CD4-positive, alpha-beta memory T cell (primary cell): Measurements from ENCODE around the gene MAP2K5. TPM values are rescaled to one million over a fixed set of nuclear protein-coding genes. Genes with fewer than 3 reads are reported as not detected.

Source experiments
- CTCF ChIA-PET: fragments of 350-600 bp; sonication (Branson Sonifier 250); formaldehyde crosslinking; loops from one replicate; lab custom pipeline; 2021; ENCODE audit warnings: inconsistent platforms; ENCODE audit not compliant: partially characterized antibody; lab: Charles Lee
- POLR2A ChIA-PET: fragments of 350-600 bp; sonication (Branson Sonifier 250); formaldehyde crosslinking; loops from one replicate; lab custom pipeline; 2021; ENCODE audit not compliant: partially characterized antibody; lab: Charles Lee
- DNase-seq, 5 donors: peaks; one replicate each; pipeline versions ENCODE4 v3.0.0 to v3.0.0-alpha.2; 2020 to 2022; ENCODE audit warnings: mixed read lengths in 1 of 5
- H3K27ac ChIP-seq: one replicate; pipeline ENCODE4 v1.7.0; 2013; ENCODE audit warnings: low read depth, low read length
- H3K27me3 ChIP-seq: 2 replicates; pipeline ENCODE4 v1.7.0; 2013; ENCODE audit warnings: mild to moderate bottlenecking, low read length, moderate library complexity; ENCODE audit not compliant: insufficient read depth
- H3K36me3 ChIP-seq: 2 replicates; pipeline ENCODE4 v1.7.0; 2013; ENCODE audit warnings: mild to moderate bottlenecking, low read length, moderate library complexity; ENCODE audit not compliant: insufficient read depth
- H3K4me1 ChIP-seq: 2 replicates; pipeline ENCODE4 v1.7.0; 2013; ENCODE audit warnings: mild to moderate bottlenecking, low read length, moderate library complexity; ENCODE audit not compliant: insufficient read depth
- H3K4me3 ChIP-seq, 2 donors: one replicate each; pipeline ENCODE4 v1.7.0; 2013; ENCODE audit warnings: low read length in 2 of 2, mild to moderate bottlenecking in 1 of 2
- H3K9me3 ChIP-seq, 2 donors: one replicate each; pipeline ENCODE4 v1.7.0; 2013; ENCODE audit warnings: low read length in 2 of 2, control low read depth in 1 of 2; ENCODE audit not compliant: control insufficient read depth in 1 of 2
- H3K27ac Mint-ChIP-seq, 7 donors: one replicate each; pipeline ENCODE4 v1.8.0; 2020 to 2021; ENCODE audit warnings: mixed read lengths in 7 of 7, mild to moderate bottlenecking in 6 of 7, inconsistent platforms in 3 of 7, moderate library complexity in 3 of 7
- H3K27me3 Mint-ChIP-seq, 2 donors: one replicate each; pipeline ENCODE4 v1.8.0; 2020 to 2021; ENCODE audit warnings: mixed read lengths in 2 of 2
- H3K36me3 Mint-ChIP-seq, 2 donors: one replicate each; pipeline ENCODE4 v1.8.0; 2020 to 2021; ENCODE audit warnings: mixed read lengths in 2 of 2, inconsistent platforms in 1 of 2, mild to moderate bottlenecking in 1 of 2
- H3K4me1 Mint-ChIP-seq, 4 donors: one replicate each; pipeline ENCODE4 v1.8.0; 2020 to 2021; ENCODE audit warnings: mixed read lengths in 4 of 4, mild to moderate bottlenecking in 1 of 4
- H3K4me3 Mint-ChIP-seq, 8 donors: one replicate each; pipeline ENCODE4 v1.8.0; 2020 to 2021; ENCODE audit warnings: mixed read lengths in 8 of 8, mild to moderate bottlenecking in 7 of 8, moderate library complexity in 6 of 8, inconsistent platforms in 3 of 8
- H3K9me3 Mint-ChIP-seq, 8 donors: one replicate each; pipeline ENCODE4 v1.8.0; 2020 to 2021; ENCODE audit warnings: mixed read lengths in 8 of 8, mild to moderate bottlenecking in 5 of 8, inconsistent platforms in 3 of 8, moderate library complexity in 1 of 8
- intact Hi-C: fragments of 100-400 bp; cut with micrococcal nuclease; formaldehyde crosslinking; loops from one replicate; pipeline ENCODE4 v1.15.1; 2023
- polyA plus RNA-seq, 2 donors: library from polyadenylated mRNA; unstranded; fragments of 300-500 nt; fragmentation: Illumina TruSeq; gene quantifications; one replicate each; pipeline ENCODE4 v1.2.3, GENCODE V29; 2021
- total RNA-seq, 2 experiments: library from RNA; stranded (reverse); gene quantifications; one replicate each; pipeline ENCODE4 v1.2.3, GENCODE V29; 2021

Gene MAP2K5
- total and polyA plus RNA-seq, 4 experiments from 2014 or later = 15.2 to 31.4 (median 24.9) TPM

- H3K27ac Mint-ChIP-seq = no peak overlapping the region
- Histone ChIP-seq H3K9me3 (peaks cover 0 to 12% of the 10 kb centered on the region in 2 donors), H3K4me1 (no peaks in the 10 kb centered on the region), H3K27me3 (no peaks in the 10 kb centered on the region), H3K27ac (no peak overlapping the region), H3K36me3 (no peaks in the 10 kb centered on the region), H3K4me3 (no peak overlapping the region)
- H3K9me3 Mint-ChIP-seq = peaks cover 2 to 25% (median 21%) of the 10 kb centered on the region in 8 donors
- H3K27me3 Mint-ChIP-seq = no peaks in the 10 kb centered on the region
- DNase-seq = no peak
- no peak overlapping the region for H3K4me3 Mint-ChIP-seq
- peaks cover 32 to 62% of the 10 kb centered on the region in 2 donors for H3K36me3 Mint-ChIP-seq
- intact Hi-C loops = no loop called here
- POLR2A ChIA-PET = no interaction called here
- CTCF ChIA-PET = no interaction called here
- peaks cover 0 to 2% (median under 1%) of the 10 kb centered on the region in 4 donors for H3K4me1 Mint-ChIP-seq
Observed at GRCh38 chr15:67680641-67681040, 138.1 kb downstream of the MAP2K5 start.

- peak in 3 of 5 donors; percentile 1 to 5 (median 5) for DNase-seq
- Mint-ChIP-seq H3K4me3 (no peak overlapping the region), H3K27me3 (no peaks in the 10 kb centered on the region), H3K9me3 (peaks cover 2 to 34% (median 22%) of the 10 kb centered on the region in 8 donors), H3K27ac (no peak overlapping the region), H3K36me3 (peaks cover 26 to 60% of the 10 kb centered on the region in 2 donors), H3K4me1 (no peaks in the 10 kb centered on the region)
- intact Hi-C loops = no loop called here
- no peak overlapping the region for H3K27ac ChIP-seq
- POLR2A ChIA-PET = no interaction called here
- peaks cover 0 to 12% of the 10 kb centered on the region in 2 donors for H3K9me3 ChIP-seq
- no peaks in the 10 kb centered on the region for H3K4me1 ChIP-seq
- CTCF ChIA-PET = interaction anchor here (1.9 kb wide), 1 partner anchor 228 kb away, joined by 5 read pairs; no protein-coding TSS in a partner anchor
- H3K36me3 ChIP-seq = no peaks in the 10 kb centered on the region
- H3K27me3 ChIP-seq = no peaks in the 10 kb centered on the region
- no peak overlapping the region for H3K4me3 ChIP-seq
Observed at GRCh38 chr15:67685008-67685599, 142.6 kb downstream of the MAP2K5 start.

- no peak for DNase-seq
- peaks cover 20 to 57% of the 10 kb centered on the region in 2 donors for H3K36me3 Mint-ChIP-seq
- H3K4me3 Mint-ChIP-seq = no peak overlapping the region
- H3K9me3 ChIP-seq = peaks cover 0 to 12% of the 10 kb centered on the region in 2 donors
- H3K4me1 ChIP-seq = no peaks in the 10 kb centered on the region
- H3K27ac ChIP-seq = no peak overlapping the region
- H3K27me3 Mint-ChIP-seq = no peaks in the 10 kb centered on the region
- no peaks in the 10 kb centered on the region for H3K36me3 ChIP-seq
- H3K4me3 ChIP-seq = no peak overlapping the region
- H3K4me1 Mint-ChIP-seq = no peaks in the 10 kb centered on the region
- no peaks in the 10 kb centered on the region for H3K27me3 ChIP-seq
- intact Hi-C loops = no loop called here
- CTCF ChIA-PET = interaction anchor here (1.9 kb wide), 1 partner anchor 229 kb away, joined by 5 read pairs; no protein-coding TSS in a partner anchor
- POLR2A ChIA-PET = no interaction called here
- H3K9me3 Mint-ChIP-seq = peaks cover 2 to 34% (median 22%) of the 10 kb centered on the region in 8 donors
- H3K27ac Mint-ChIP-seq = peak overlapping the region in 1 of 7 donors; percentile 10
Observed at GRCh38 chr15:67685716-67686115, 143.2 kb downstream of the MAP2K5 start.

- CTCF ChIA-PET = no interaction called here
- Mint-ChIP-seq H3K4me3 (no peak overlapping the region), H3K27ac (no peak overlapping the region), H3K4me1 (no peaks in the 10 kb centered on the region), H3K9me3 (peaks cover 0 to 6% (median under 1%) of the 10 kb centered on the region in 8 donors), H3K36me3 (peaks cover 28 to 68% of the 10 kb centered on the region in 2 donors), H3K27me3 (no peaks in the 10 kb centered on the region)
- POLR2A ChIA-PET = no interaction called here
- H3K27me3 ChIP-seq = no peaks in the 10 kb centered on the region
- no peak for DNase-seq
- no peaks in the 10 kb centered on the region for H3K4me1 ChIP-seq
- H3K36me3 ChIP-seq = no peaks in the 10 kb centered on the region
- H3K27ac ChIP-seq = no peak overlapping the region
- intact Hi-C loops = no loop called here
- H3K4me3 ChIP-seq = no peak overlapping the region
- H3K9me3 ChIP-seq = no peaks in the 10 kb centered on the region
Observed at GRCh38 chr15:67690936-67691335, 148.4 kb downstream of the MAP2K5 start.

GRCh38 chr15:67691450-67691849 is 148.9 kb downstream of the MAP2K5 start:
- Mint-ChIP-seq H3K9me3 (peaks cover 0 to 5% (median 0%) of the 10 kb centered on the region in 8 donors), H3K4me3 (no peak overlapping the region), H3K36me3 (peaks cover 31 to 69% of the 10 kb centered on the region in 2 donors), H3K4me1 (no peaks in the 10 kb centered on the region), H3K27me3 (no peaks in the 10 kb centered on the region), H3K27ac (no peak overlapping the region)
- no peak overlapping the region for H3K4me3 ChIP-seq
- H3K36me3 ChIP-seq = no peaks in the 10 kb centered on the region
- ChIA-PET POLR2A (no interaction called here), CTCF (no interaction called here)
- no peaks in the 10 kb centered on the region for H3K27me3 ChIP-seq
- H3K9me3 ChIP-seq = no peaks in the 10 kb centered on the region
- no peak for DNase-seq
- H3K4me1 ChIP-seq = no peaks in the 10 kb centered on the region
- no peak overlapping the region for H3K27ac ChIP-seq
- intact Hi-C loops = no loop called here

- Histone ChIP-seq H3K4me3 (no peak overlapping the region), H3K27ac (no peak overlapping the region), H3K27me3 (no peaks in the 10 kb centered on the region), H3K36me3 (no peaks in the 10 kb centered on the region), H3K4me1 (no peaks in the 10 kb centered on the region), H3K9me3 (no peaks in the 10 kb centered on the region)
- intact Hi-C loops = no loop called here
- no peak overlapping the region for H3K4me3 Mint-ChIP-seq
- H3K27me3 Mint-ChIP-seq = no peaks in the 10 kb centered on the region
- ChIA-PET CTCF (no interaction called here), POLR2A (no interaction called here)
- peaks cover 0 to 1% (median 0%) of the 10 kb centered on the region in 4 donors for H3K4me1 Mint-ChIP-seq
- no peak for DNase-seq
- peaks cover 35 to 68% of the 10 kb centered on the region in 2 donors for H3K36me3 Mint-ChIP-seq
- peak overlapping the region in 1 of 7 donors; percentile 61 for H3K27ac Mint-ChIP-seq
- peaks cover 0 to 1% (median 0%) of the 10 kb centered on the region in 8 donors for H3K9me3 Mint-ChIP-seq
Observed at GRCh38 chr15:67692573-67692972, 150.1 kb downstream of the MAP2K5 start.

- Histone ChIP-seq H3K4me1 (no peaks in the 10 kb centered on the region), H3K27ac (no peak overlapping the region), H3K27me3 (no peaks in the 10 kb centered on the region), H3K36me3 (no peaks in the 10 kb centered on the region), H3K9me3 (no peaks in the 10 kb centered on the region), H3K4me3 (no peak overlapping the region)
- peaks cover 38 to 58% of the 10 kb centered on the region in 2 donors for H3K36me3 Mint-ChIP-seq
- no peak overlapping the region for H3K4me3 Mint-ChIP-seq
- no peak for DNase-seq
- intact Hi-C loops = no loop called here
- CTCF ChIA-PET = no interaction called here
- H3K27me3 Mint-ChIP-seq = no peaks in the 10 kb centered on the region
- POLR2A ChIA-PET = no interaction called here
- H3K27ac Mint-ChIP-seq = no peak overlapping the region
- H3K4me1 Mint-ChIP-seq = peaks cover 0 to 3% (median 0%) of the 10 kb centered on the region in 4 donors
- H3K9me3 Mint-ChIP-seq = no peaks in the 10 kb centered on the region
Observed at GRCh38 chr15:67696087-67696486, 153.6 kb downstream of the MAP2K5 start.
